DND-41 (cell line): ENCODE measurements around the gene MNS1.

ENCODE experiments used
- CTCF ChIP-seq: IDR thresholded peaks from 2 replicates; pipeline ENCODE4 v1.5.1; 2012; ENCODE audit warnings: borderline replicate concordance, low read length, moderate library complexity, mild to moderate bottlenecking; ENCODE audit not compliant: poor library complexity, severe bottlenecking; ENCODE audit errors: extremely low read depth
- EZH2 ChIP-seq: IDR thresholded peaks from 3 replicates; pipeline ENCODE4 v1.6.1; 2012; ENCODE audit warnings: borderline replicate concordance, low read depth, mild to moderate bottlenecking, moderate library complexity, low read length, inconsistent platforms; ENCODE audit not compliant: severe bottlenecking

DNA sequence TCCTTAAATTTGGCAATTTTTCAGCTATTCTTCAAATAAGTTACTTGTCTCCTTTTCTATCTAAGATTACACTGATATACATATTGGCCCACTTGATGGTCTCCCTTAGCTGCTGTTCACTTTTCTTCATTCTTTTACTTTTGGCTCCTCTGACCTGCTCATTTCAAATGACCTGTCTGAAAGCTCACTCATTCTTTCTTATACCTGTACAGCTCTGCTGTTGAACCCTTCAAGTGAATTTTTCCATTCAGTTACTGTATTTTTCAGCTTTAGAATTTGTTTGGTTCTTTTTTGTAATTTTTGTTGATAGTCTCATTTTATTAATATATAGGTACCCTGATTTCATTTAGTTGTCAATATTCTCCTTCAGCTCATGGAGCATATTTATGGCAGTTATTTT lies 39.7 kb downstream of the MNS1 start:
- TF ChIP-seq EZH2 (no peak), CTCF (no peak)
